ENCODE results near the gene TNPO3.

Gene TNPO3

DNA sequence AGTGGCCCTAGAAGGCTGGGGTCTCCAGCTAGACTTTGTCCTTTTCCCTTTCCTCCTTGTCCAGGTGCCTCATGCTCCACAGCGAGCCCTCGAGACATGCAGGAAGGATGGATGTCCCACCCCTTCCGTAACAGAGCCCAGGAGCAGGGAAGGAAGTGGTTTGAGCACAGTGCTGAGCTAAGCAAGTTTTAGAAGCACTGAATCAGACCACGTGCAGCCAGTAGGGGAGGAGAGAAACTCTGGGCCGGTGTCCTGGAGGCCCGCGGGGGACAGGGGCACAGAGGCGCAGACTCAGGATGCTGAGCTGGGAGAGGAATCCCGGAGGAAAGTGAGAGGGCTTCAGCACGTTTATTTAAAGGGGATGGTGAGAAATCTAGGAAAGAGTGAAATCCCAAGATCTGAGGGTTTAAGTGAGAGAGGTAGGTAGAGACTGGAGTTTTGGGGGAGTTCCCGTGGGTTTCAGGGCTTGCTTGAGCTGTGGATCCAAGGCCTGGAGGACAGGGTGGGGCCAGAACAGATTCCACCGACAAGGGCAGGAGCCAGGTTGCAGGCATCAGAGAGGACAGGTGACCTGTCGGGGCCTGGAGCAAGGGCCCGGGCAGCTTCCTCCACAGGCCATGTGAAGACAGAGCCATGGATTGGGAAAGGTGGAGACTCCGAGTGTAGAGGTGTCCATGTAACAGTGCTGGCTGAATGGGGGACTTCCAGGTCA, 121.6 kb downstream of the TNPO3 start:
- TF ChIP-seq, protein P1, sequence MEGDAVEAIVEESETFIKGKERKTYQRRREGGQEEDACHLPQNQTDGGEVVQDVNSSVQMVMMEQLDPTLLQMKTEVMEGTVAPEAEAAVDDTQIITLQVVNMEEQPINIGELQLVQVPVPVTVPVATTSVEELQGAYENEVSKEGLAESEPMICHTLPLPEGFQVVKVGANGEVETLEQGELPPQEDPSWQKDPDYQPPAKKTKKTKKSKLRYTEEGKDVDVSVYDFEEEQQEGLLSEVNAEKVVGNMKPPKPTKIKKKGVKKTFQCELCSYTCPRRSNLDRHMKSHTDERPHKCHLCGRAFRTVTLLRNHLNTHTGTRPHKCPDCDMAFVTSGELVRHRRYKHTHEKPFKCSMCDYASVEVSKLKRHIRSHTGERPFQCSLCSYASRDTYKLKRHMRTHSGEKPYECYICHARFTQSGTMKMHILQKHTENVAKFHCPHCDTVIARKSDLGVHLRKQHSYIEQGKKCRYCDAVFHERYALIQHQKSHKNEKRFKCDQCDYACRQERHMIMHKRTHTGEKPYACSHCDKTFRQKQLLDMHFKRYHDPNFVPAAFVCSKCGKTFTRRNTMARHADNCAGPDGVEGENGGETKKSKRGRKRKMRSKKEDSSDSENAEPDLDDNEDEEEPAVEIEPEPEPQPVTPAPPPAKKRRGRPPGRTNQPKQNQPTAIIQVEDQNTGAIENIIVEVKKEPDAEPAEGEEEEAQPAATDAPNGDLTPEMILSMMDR (IDR thresholded peaks at IDR 0.05; ENCODE audit: poor library complexity, severe bottlenecking), result no peak
- ATAC-seq (ENCODE audit: low read depth), result no peak
- Histone ChIP-seq H3K4me1 (ENCODE audit: insufficient read depth, poor library complexity, severe bottlenecking) (no peaks in the 10 kb centered on the region), H3K9me3 (ENCODE audit: severe bottlenecking) (no peaks in the 10 kb centered on the region), H3K36me3 (ENCODE audit: low read depth) (no peaks in the 10 kb centered on the region), H3K4me3 (ENCODE audit: severe bottlenecking) (no peak overlapping the region), H3K27me3 (ENCODE audit: insufficient read depth, poor library complexity, severe bottlenecking) (no peaks in the 10 kb centered on the region), H3K27ac (ENCODE audit: poor library complexity, severe bottlenecking) (no peak overlapping the region)
- DNase-seq (ENCODE audit: low spot score), result no peak

DNA sequence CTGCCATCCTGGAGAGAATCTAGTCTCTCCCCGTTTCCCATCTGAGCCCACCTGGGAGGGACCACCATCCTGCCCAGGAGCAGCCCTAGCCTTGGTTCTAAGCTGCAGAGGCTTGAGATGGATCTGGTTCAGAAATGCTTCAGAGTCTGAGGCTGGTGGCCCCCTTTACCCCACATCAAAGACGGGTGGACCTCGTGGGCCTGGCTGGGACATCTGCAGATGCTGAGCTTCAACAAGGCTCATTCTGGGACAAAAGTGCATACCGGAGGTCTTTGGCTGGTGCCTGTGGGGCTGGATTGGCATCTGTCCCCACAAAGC, 122.1 kb downstream of the TNPO3 start:
- H3K27ac ChIP-seq (ENCODE audit: poor library complexity, severe bottlenecking), result no peak overlapping the region

DNA sequence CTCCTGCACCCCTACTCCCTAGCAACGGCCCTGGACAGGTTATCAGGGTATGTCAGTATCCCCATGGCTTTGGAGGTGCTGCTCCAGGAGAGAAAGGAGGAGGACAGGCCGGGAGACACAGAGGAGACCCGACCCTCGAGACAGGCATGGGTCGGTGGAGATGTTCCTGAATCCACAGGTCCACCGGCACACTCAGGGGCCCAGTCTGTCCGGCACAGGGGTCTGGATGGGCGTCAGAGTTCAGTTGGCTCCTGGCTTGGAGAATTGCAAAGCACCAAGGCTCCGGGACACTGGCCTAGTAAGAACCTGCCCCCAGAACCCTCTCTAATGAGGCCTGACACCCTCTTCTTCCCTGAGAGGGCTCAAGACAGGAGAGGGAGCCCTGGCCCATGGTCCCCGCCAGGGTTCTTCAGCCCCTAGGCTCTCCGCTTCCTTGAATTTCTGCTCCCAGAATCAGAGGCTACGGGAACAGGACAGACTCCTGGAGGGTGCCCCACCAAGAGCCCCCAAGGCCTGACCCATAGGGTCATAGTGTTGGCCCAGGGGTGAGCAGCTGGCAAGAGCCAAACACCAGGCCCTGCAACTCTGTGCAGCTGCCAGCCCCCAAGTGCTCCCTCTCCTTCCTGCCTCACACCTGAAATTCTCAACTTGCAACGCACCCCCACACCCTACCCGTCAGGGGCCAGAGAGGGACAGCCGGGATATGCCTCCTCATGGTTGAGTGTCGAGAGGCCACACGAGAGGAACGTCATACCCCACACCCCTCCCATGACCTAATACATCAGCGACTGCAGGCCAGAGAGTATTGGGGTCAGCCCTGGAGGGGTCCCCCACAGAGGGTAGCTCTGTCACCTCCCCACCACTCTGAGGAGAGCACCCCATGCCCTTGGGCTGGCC, 122.7 kb downstream of the TNPO3 start:
- H3K4me3 ChIP-seq (ENCODE audit: severe bottlenecking), result no peak overlapping the region
- TF ChIP-seq, protein P1 (IDR thresholded peaks at IDR 0.05; ENCODE audit: poor library complexity, severe bottlenecking), result no peak
- H3K4me1 ChIP-seq (ENCODE audit: insufficient read depth, poor library complexity, severe bottlenecking), result no peaks in the 10 kb centered on the region
- no peaks in the 10 kb centered on the region for H3K27me3 ChIP-seq (ENCODE audit: insufficient read depth, poor library complexity, severe bottlenecking)
- H3K36me3 ChIP-seq (ENCODE audit: low read depth), result no peaks in the 10 kb centered on the region
- ATAC-seq (ENCODE audit: low read depth), result no peak
- peak; percentile 56 for DNase-seq (ENCODE audit: low spot score)
- no peaks in the 10 kb centered on the region for H3K9me3 ChIP-seq (ENCODE audit: severe bottlenecking)
- H3K27ac ChIP-seq (ENCODE audit: poor library complexity, severe bottlenecking), result no peak overlapping the region

More for the DNA sequence above, 122.1 kb downstream of the TNPO3 start:
- Histone ChIP-seq H3K27me3 (ENCODE audit: insufficient read depth, poor library complexity, severe bottlenecking) (no peaks in the 10 kb centered on the region), H3K4me3 (ENCODE audit: severe bottlenecking) (no peak overlapping the region), H3K4me1 (ENCODE audit: insufficient read depth, poor library complexity, severe bottlenecking) (no peaks in the 10 kb centered on the region), H3K9me3 (ENCODE audit: severe bottlenecking) (no peaks in the 10 kb centered on the region), H3K36me3 (ENCODE audit: low read depth) (no peaks in the 10 kb centered on the region)
- no peak for ATAC-seq (ENCODE audit: low read depth)
- TF ChIP-seq, protein P1 (IDR thresholded peaks at IDR 0.05; ENCODE audit: poor library complexity, severe bottlenecking), result no peak
- no peak for DNase-seq (ENCODE audit: low spot score)

DNA sequence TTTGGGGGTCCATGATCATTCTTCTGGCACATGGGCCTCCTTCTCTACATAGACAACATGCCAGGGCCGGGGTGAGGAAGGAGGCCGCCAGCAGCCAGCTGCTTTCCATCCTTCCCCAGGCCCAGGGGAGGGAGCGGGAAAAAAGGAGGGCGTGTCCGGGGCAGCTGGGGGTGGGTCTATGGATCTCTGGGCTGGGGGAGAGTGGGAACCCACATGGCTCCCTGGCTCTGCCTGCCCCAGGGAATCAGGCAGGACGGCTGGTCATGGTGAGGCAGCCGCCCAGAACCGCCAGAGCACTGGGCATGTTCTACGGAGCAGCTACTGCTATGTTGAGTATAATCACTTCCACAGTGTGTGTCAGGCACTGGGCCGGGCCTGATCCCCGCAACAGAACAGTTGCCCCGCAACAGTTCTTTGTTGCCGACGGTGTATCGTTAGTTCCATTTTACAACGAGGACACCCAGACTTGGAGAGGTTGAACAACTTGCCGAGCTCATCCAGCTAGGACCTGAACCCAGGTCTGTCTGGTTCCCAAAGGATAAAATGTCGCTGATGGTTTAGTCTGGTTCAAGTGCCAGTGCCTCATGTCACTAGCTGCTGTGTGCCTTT, 123.6 kb downstream of the TNPO3 start:
- no peaks in the 10 kb centered on the region for H3K9me3 ChIP-seq (ENCODE audit: severe bottlenecking)
- H3K4me3 ChIP-seq (ENCODE audit: severe bottlenecking), result no peak overlapping the region
- H3K36me3 ChIP-seq (ENCODE audit: low read depth), result no peaks in the 10 kb centered on the region
- TF ChIP-seq, protein P1 (IDR thresholded peaks at IDR 0.05; ENCODE audit: poor library complexity, severe bottlenecking), result no peak
- H3K27me3 ChIP-seq (ENCODE audit: insufficient read depth, poor library complexity, severe bottlenecking), result no peaks in the 10 kb centered on the region
- no peak overlapping the region for H3K27ac ChIP-seq (ENCODE audit: poor library complexity, severe bottlenecking)
- H3K4me1 ChIP-seq (ENCODE audit: insufficient read depth, poor library complexity, severe bottlenecking), result no peaks in the 10 kb centered on the region
- DNase-seq (ENCODE audit: low spot score), result no peak
- ATAC-seq (ENCODE audit: low read depth), result no peak
